Stimulated activated effector memory CD8-positive, alpha-beta T cell treated with anti-CD3 and anti-CD28 coated beads, Interleukin-12 subunit alpha, Interleukin-12 subunit beta, amount 100 ng/mL, for 72 hours (primary cell): ENCODE results near the gene NFKBIZ.
"Not testable (repeated sequence)": the region's sequence is repeated elsewhere in the genome, so short reads cannot be mapped to it uniquely, and the experiment has no call there.

Experiments
- ATAC-seq: fragments of 150-1000 bp; cut with Tn5 transposase; 2 replicates; pipeline ENCODE4 v1.10.0; 2021
- DNase-seq, 2 donors: peaks; one replicate each; pipeline ENCODE4 v3.0.0; 2021 to 2022; ENCODE audit warnings: low spot score in 2 of 2
- H3K27ac Mint-ChIP-seq: one replicate; pipeline ENCODE4 v1.8.0; 2022; ENCODE audit warnings: mild to moderate bottlenecking, mixed read lengths
- H3K36me3 Mint-ChIP-seq: one replicate; pipeline ENCODE4 v1.8.0; 2022; ENCODE audit warnings: mild to moderate bottlenecking, mixed read lengths
- H3K4me1 Mint-ChIP-seq: one replicate; pipeline ENCODE4 v1.8.0; 2022; ENCODE audit warnings: mixed read lengths
- H3K4me3 Mint-ChIP-seq: one replicate; pipeline ENCODE4 v1.8.0; 2022; ENCODE audit warnings: mild to moderate bottlenecking, mixed read lengths
- H3K9me3 Mint-ChIP-seq: one replicate; pipeline ENCODE4 v1.8.0; 2022; ENCODE audit warnings: mixed read lengths

The NFKBIZ gene

DNA sequence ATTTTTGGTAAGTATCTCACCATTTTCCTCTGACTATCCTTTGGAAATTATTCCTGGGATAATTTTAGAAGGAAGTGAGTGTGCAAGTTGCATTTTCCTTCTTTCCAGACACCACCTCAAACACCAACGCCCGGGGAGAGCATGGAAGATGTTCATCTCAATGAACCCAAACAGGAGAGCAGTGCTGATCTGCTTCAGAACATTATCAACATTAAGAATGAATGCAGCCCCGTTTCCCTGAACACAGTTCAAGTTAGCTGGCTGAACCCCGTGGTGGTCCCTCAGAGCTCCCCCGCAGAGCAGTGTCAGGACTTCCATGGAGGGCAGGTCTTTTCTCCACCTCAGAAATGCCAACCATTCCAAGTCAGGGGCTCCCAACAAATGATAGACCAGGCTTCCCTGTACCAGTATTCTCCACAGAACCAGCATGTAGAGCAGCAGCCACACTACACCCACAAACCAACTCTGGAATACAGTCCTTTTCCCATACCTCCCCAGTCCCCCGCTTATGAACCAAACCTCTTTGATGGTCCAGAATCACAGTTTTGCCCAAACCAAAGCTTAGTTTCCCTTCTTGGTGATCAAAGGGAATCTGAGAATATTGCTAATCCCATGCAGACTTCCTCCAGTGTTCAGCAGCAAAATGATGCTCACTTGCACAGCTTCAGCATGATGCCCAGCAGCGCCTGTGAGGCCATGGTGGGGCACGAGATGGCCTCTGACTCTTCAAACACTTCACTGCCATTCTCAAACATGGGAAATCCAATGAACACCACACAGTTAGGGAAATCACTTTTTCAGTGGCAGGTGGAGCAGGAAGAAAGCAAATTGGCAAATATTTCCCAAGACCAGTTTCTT is 3.9 kb downstream of the NFKBIZ start:
- no peak for ATAC-seq
- DNase-seq = no peak
- Mint-ChIP-seq H3K36me3 (peaks cover 93% of the 10 kb centered on the region), H3K4me1 (peaks cover 67% of the 10 kb centered on the region), H3K27ac (peak overlapping the region; percentile 99), H3K9me3 (no peaks in the 10 kb centered on the region), H3K4me3 (peak overlapping the region; percentile 92)

- ATAC-seq (no peak), DNase-seq (no peak)
- Mint-ChIP-seq H3K4me1 (peaks cover 69% of the 10 kb centered on the region), H3K4me3 (peak overlapping the region; percentile 92), H3K9me3 (no peaks in the 10 kb centered on the region), H3K36me3 (peaks cover 94% of the 10 kb centered on the region), H3K27ac (peak overlapping the region; percentile 99)
Measured at GRCh38 chr3:101853982-101854381, 4.7 kb downstream of the NFKBIZ start.

DNA sequence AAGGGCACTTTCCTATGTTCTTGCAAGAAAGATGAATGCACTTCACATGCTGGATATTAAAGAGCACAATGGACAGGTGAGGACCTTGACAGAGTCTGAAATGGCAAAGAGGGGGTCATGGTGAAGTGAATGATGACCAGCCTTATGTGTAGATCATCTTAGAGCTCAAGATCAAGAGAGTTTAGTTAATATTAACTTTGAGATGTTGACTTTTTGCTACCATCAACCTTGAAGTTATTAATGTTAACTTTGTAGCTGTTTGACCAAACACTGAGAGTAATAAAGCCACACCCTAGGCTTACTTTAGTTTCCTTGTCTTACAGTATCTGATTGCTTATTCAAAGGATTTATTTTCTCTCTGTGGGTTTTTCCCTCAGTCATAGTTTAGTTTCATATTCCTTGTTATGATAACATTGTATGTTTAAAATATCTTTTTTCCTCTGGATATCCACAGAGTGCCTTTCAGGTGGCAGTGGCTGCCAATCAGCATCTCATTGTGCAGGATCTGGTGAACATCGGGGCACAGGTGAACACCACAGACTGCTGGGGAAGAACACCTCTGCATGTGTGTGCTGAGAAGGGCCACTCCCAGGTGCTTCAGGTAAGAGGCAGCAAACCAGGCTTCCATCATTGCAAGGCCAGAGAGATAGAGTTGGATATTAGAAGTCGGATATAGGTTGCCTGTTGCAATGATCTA is 5.4 kb downstream of the NFKBIZ start:
- no peak for ATAC-seq
- Mint-ChIP-seq H3K4me3 (peak overlapping the region; percentile 92), H3K9me3 (no peaks in the 10 kb centered on the region), H3K27ac (peak overlapping the region; percentile 77), H3K36me3 (peaks cover 100% of the 10 kb centered on the region), H3K4me1 (peaks cover 73% of the 10 kb centered on the region)
- no peak for DNase-seq

GRCh38 chr3:101857301-101857741 is 8.0 kb downstream of the NFKBIZ start:
- Mint-ChIP-seq H3K4me1 (peaks cover 74% of the 10 kb centered on the region), H3K4me3 (peak overlapping the region; percentile 13), H3K36me3 (peaks cover 100% of the 10 kb centered on the region), H3K9me3 (no peaks in the 10 kb centered on the region), H3K27ac (peak overlapping the region; percentile 49)
- ATAC-seq (no peak), DNase-seq (no peak)

- Mint-ChIP-seq H3K9me3 (no peaks in the 10 kb centered on the region), H3K4me1 (peaks cover 71% of the 10 kb centered on the region), H3K27ac (peak overlapping the region; percentile 58), H3K36me3 (peaks cover 94% of the 10 kb centered on the region), H3K4me3 (no peak overlapping the region)
- no peak for ATAC-seq
- no peak for DNase-seq
Measured at GRCh38 chr3:101858464-101859030, 9.2 kb downstream of the NFKBIZ start.

DNA sequence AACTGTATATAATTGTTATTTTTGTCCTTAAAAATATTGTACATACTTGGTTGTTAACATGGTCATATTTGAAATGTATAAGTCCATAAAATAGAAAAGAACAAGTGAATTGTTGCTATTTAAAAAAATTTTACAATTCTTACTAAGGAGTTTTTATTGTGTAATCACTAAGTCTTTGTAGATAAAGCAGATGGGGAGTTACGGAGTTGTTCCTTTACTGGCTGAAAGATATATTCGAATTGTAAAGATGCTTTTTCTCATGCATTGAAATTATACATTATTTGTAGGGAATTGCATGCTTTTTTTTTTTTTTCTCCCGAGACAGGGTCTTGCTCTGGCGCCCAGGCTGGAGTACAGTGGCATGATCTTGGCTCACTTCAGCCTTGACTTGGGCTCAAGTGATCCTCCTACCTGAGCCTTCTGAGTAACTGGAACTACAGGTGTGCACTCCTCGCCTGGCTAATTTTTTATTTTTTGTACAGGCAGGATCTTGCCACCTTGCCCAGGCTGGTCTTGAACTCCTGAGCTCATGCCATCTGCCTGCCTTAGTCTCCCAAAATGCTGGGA is 10.7 kb downstream of the NFKBIZ start:
- Mint-ChIP-seq H3K4me3 (no peak overlapping the region), H3K27ac (no peak overlapping the region), H3K4me1 (peaks cover 60% of the 10 kb centered on the region), H3K36me3 (peaks cover 80% of the 10 kb centered on the region), H3K9me3 (no peaks in the 10 kb centered on the region)
- no peak for DNase-seq
- no peak for ATAC-seq

DNA sequence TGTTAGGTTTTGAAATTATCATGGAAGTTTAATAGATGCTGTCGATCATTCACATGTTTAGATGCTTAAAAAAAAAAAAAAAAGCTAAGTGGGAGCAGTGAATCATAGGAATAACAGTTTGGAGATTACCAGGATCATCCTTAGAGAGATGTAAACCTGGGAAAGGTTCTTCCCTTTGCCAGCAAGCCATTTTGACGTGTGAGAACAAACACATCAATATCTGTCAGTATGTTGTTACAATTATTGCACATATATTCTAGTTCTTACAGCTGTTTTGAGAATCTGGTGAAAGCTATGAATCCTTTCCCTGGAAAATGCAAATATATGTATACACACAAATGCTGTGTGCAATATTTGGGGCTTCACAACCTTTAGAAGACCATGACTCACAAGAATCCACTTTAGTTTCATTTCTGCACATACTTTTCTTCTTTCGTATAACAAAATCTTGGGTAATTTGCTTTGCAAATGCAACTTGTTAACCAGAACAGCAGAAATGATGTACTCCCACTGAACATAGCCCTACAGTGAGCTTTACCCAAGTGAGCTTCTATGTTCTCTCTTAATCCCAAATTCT is 12.0 kb downstream of the NFKBIZ start:
- Mint-ChIP-seq H3K36me3 (peaks cover 67% of the 10 kb centered on the region), H3K4me3 (no peak overlapping the region), H3K9me3 (no peaks in the 10 kb centered on the region), H3K4me1 (peaks cover 50% of the 10 kb centered on the region), H3K27ac (peak overlapping the region; percentile 29)
- no peak for DNase-seq
- ATAC-seq = peak; percentile 79

DNA sequence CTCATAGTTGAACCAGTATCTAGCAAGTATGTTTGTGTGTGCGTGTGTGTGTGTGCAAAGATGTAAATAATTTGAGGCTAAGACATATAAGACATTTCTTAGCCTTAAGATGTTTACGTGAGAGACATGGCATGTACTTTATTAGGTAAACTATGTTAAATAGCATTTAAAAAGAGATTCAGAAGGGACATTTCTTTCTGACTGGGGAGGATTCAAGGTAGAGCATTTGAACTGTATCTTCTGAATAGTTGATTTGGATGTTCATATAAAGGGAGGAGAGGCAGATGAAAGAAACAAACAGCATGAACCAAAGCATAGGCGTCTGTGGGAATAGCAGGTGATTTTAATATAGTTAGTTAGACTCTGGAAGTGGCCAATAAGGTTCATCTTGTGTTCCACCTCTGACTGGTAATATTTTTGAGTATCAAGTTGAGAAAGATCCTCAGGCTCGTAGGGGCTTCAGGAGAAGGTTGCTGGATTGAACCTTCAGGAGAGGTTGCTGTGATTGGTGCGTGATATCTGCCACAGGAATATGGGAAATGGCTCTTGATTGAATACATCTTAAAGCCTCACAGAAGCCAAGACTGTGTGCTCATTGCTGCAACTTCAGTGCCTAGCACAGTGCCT is 12.6 kb downstream of the NFKBIZ start:
- DNase-seq (no peak), ATAC-seq (peak; percentile 3)
- Mint-ChIP-seq H3K4me1 (peaks cover 49% of the 10 kb centered on the region), H3K4me3 (no peak overlapping the region), H3K36me3 (peaks cover 61% of the 10 kb centered on the region), H3K9me3 (no peaks in the 10 kb centered on the region), H3K27ac (peak overlapping the region; percentile 29)

GRCh38 chr3:101862416-101863165 is 13.3 kb downstream of the NFKBIZ start:
- peak; percentile 57 for ATAC-seq
- Mint-ChIP-seq H3K4me3 (no peak overlapping the region), H3K27ac (no peak overlapping the region), H3K9me3 (no peaks in the 10 kb centered on the region), H3K36me3 (peaks cover 54% of the 10 kb centered on the region), H3K4me1 (peaks cover 42% of the 10 kb centered on the region)
- no peak for DNase-seq

DNA sequence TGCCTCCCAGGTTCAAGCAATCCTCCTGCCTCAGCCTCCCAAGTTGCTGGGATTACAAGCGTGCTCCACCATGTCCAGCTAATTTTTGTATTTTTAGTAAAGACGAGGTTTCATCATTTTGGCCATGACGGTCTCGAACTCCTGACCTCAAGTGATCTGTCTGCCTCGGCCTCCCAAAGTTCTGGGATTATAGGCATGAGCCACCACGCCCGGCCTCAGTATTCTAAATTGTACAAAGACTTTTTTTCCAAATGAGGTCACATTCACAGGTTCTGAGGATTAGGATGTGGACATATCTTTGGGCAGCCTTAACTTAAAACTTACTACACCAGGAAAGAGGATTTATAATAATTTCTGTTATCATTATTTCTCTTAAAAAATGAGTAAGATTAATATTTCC is 15.6 kb downstream of the NFKBIZ start:
- not testable (repeated sequence) for DNase-seq, H3K27ac Mint-ChIP-seq, H3K4me3 Mint-ChIP-seq, H3K9me3 Mint-ChIP-seq, ATAC-seq
- Mint-ChIP-seq H3K4me1 (peaks cover 28% of the 10 kb centered on the region), H3K36me3 (peaks cover 31% of the 10 kb centered on the region)

DNA sequence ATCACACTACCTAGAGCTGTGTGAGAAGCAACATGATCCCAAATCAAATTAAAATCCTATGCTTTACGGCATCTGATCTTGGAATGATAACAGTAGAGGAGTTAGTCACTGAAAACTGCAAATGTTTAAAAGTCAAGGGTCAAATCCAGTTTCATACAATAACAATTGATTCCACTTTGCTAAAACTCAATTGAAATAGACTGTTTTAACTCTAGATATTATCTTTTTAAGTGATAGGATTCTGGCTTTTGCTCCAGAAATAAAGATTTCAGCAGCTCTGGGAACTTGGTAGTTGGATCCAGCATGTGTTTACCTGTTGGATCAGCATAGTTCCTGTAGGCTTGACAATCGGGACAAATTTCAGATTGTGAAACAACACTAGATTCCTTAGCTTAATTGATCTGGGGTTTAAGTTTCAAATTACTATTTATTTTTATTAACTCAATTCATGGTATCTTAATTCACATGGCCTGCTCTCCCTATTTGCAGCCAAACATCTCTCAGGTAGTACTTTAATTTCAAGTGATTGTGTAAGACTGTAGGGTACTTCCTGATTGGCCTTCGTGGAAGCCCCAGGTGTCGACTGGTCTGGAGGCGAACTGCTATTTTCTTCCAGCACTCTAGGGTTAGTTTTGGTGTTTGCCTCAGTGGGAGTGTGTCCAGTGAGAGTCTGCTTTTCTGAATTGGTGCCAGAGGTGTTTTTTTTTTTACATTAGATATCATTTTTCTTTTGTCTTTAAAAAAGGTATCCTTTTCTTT is 16.6 kb downstream of the NFKBIZ start:
- no peak overlapping the region for H3K4me3 Mint-ChIP-seq
- H3K27ac Mint-ChIP-seq = no peak overlapping the region
- ATAC-seq = no peak

GRCh38 chr3:101867511-101867910 is 18.2 kb downstream of the NFKBIZ start:
- Mint-ChIP-seq H3K27ac (no peak overlapping the region), H3K9me3 (no peaks in the 10 kb centered on the region), H3K36me3 (peaks cover 5% of the 10 kb centered on the region), H3K4me1 (peaks cover 10% of the 10 kb centered on the region), H3K4me3 (no peak overlapping the region)
- DNase-seq = no peak
- ATAC-seq = no peak

More for the DNA sequence above, 16.6 kb downstream of the NFKBIZ start:
- DNase-seq = no peak
- H3K36me3 Mint-ChIP-seq = peaks cover 21% of the 10 kb centered on the region
- H3K4me1 Mint-ChIP-seq = peaks cover 26% of the 10 kb centered on the region
- no peaks in the 10 kb centered on the region for H3K9me3 Mint-ChIP-seq

DNA sequence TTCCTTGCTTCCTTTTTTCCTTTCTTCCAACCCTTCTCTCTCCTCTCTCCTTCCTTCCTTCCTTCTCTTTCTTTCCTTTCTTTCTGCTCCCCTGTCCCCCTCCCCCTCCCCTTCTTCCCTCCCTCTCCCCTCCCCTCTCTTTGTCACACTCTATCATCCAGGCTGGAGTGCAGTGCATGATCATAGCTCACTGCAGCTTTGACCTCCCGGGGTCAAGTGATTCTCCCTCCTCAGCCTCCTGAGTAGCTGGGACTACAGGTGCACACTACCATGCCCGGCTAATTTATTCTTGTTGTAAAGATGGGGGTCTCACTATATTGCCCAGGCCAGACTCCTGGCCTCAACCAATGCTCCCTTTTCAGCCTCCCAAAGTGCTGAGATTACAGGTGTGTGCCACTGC is 18.7 kb downstream of the NFKBIZ start:
- DNase-seq = no peak
- Mint-ChIP-seq H3K4me1 (peaks cover 6% of the 10 kb centered on the region), H3K36me3 (no peaks in the 10 kb centered on the region), H3K9me3 (no peaks in the 10 kb centered on the region), H3K4me3 (no peak overlapping the region), H3K27ac (no peak overlapping the region)
- no peak for ATAC-seq
